ENCODE data around the gene MAD2L2. TPM values are rescaled to one million over a fixed set of nuclear protein-coding genes. Genes with fewer than 3 reads are reported as not detected.

MAD2L2 gene
- polyA plus RNA-seq, 1 donor = 35.7 TPM

- no peak for DNase-seq
Observed at GRCh38 chr1:11707621-11708276, 26.8 kb upstream of the MAD2L2 start.

DNA sequence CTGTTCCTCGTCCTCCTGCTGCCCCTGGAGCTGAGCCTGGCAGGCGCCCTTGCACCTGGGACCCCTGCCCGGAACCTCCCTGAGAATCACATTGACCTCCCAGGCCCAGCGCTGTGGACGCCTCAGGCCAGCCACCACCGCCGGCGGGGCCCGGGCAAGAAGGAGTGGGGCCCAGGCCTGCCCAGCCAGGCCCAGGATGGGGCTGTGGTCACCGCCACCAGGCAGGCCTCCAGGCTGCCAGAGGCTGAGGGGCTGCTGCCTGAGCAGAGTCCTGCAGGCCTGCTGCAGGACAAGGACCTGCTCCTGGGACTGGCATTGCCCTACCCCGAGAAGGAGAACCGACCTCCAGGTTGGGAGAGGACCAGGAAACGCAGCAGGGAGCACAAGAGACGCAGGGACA, 25.3 kb upstream of the MAD2L2 start:
- DNase-seq = no peak

DNA sequence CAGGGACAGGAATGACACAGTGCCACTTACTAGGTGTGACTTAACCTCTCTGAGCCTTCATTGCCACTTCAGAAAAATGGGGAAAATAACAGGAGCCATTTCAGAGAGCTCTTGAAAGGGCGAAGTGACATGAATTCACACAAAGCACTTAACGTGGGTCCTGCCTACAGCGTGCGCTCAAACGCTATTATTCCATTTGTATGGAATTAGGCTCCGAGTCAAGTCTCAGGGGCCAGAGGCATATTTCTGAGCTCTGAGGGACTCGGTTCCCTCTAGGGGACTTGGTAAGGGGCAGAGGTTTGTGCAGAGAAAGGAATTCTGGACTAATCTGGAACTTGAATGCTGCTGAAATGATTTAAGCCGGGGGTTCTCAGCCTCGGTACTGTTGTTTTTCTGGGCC, 24.6 kb upstream of the MAD2L2 start:
- no peak for DNase-seq

GRCh38 chr1:11704691-11705475, 23.9 kb upstream of the MAD2L2 start:
- no peak for DNase-seq

DNA sequence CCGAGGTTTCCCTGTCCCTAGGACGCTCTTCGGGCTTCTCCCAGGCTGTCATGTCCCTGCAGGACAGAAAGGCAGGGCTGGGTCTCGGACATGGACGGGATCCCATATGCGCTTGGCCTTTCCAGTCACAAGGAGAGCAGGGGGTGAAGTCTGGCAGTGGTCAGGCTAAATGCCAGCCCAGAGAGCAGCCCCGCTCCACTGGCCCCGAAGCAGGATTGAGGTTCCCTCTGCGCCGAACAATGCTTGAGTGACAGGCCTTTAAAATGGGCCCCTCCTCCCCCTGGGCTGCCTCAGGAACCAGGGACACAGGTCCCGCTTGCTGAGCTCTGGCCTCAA, 23.2 kb upstream of the MAD2L2 start:
- DNase-seq = no peak

DNA sequence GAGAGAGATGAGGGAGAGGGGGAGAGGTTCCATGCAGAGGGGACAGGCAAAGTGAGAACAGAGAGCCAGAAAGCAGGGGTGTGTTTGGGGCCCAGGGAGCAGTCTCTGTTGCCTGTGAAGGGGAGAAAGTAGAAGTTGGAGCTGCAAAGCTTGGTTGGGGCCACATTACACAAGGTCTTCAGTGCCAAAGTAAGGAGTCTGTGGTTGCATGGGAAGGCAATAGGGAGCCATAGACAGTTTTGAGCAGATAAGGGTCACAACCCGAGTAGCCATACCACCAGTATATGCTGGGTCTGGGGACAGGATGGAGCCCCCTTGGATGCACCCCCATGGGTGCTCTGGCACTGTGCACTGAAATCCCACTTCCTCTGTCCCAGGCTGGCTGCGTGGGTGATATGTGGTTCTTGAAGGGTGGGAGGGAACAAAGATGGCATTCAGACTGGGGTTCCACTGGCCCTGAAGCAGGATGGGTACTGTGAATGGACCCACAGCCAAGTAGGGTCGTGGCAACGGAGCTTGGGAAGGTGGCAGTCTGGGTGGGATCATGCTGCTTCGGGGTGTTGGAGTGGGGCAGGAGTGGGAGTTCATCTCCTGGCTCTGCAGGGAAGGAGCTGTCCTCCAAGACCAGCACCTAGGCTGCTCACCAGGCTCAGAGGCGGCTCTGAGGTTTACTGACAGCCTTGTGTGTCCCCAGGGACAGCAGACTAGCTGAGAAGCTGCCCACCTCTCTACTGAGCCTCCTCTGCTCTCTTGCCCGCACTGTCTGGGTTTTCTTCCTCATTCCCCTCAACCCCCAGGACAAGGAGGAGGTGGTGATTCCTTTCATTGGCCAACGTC, 22.6 kb upstream of the MAD2L2 start:
- DNase-seq = no peak

GRCh38 chr1:11701981-11702803, 21.2 kb upstream of the MAD2L2 start:
- no peak for DNase-seq

GRCh38 chr1:11701551-11701961, 20.6 kb upstream of the MAD2L2 start:
- no peak for DNase-seq

GRCh38 chr1:11700601-11701467, 19.9 kb upstream of the MAD2L2 start:
- no peak for DNase-seq

DNA sequence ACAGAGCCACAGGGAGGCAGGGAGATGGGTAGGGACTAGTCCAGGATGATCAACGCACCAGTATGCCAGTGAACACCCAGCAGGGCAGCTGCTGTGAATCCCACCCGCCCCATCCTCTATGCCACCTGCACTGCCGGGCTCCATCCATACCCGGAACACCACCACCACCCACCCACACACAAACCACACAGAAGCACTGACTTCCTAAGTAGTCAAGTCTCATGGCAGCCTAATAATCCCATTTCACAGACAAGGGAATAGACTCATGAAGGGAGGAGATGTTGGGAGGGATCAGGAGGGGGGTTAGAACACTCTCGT, 16.9 kb upstream of the MAD2L2 start:
- DNase-seq = no peak

DNA sequence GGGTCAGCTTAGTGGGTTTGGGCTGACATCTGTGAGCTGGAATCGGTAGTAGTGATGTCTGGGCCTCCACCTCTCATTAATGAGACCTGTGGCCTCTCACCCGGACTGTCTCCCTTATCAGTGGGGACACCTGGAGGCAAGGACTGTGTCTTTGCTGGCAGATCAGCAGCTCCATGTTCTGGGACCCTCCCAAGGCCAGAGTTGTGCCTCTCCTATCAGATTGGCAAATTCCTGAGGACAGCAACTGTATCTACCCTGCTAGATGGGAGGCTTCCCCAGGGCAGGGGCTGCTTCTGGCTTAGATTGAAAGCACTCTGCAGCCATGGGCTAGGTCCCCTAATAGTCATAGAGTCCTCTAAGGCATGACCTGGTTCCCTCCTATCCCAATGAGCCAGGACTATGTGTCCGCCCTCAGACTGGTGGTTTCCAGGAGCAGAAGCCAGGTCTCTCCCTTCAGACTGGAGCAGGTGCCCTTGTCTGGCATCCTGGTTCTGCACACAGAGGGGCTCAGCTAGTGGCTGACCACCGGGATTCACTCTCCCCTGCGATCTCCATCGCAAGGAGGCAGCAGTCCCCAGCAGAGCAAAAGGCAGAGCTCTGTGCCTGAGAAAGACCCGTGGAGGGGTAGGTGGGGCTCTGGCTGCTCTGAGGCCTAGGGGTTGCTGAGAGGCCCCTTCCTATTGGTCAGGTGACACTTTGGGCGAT, 16.4 kb upstream of the MAD2L2 start:
- DNase-seq = no peak

GRCh38 chr1:11695861-11696260, 14.9 kb upstream of the MAD2L2 start:
- DNase-seq = no peak

GRCh38 chr1:11693917-11694316, 13.0 kb upstream of the MAD2L2 start:
- no peak for DNase-seq

DNA sequence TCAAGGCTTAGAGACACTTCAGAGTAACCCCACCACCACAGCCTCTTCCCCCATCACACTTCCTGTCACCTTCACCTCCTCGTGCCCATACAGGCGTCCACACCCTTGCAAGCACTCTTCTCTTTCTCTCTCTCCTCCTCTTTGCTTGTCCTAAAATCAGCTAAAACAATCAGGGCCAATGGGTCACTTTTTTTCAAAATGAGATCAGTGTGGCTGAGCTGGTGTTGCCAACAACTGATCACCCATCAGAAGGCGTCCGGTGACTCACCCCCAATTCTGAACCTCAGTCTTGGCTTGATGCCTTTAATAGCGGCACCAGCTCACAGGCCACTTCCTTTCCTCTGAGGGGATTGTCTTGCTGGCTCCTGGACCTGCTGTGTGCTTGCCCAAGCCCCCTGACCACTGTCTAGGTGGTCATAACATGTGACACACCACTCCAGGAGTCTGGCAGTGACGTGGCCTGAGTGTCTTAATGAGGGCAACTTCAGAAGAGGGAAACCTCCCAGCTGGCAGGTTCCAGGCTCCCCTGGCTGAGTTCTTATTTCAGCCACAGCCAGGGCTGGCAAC, 12.2 kb upstream of the MAD2L2 start:
- DNase-seq = no peak

GRCh38 chr1:11691928-11692711, 11.2 kb upstream of the MAD2L2 start:
- no peak for DNase-seq

DNA sequence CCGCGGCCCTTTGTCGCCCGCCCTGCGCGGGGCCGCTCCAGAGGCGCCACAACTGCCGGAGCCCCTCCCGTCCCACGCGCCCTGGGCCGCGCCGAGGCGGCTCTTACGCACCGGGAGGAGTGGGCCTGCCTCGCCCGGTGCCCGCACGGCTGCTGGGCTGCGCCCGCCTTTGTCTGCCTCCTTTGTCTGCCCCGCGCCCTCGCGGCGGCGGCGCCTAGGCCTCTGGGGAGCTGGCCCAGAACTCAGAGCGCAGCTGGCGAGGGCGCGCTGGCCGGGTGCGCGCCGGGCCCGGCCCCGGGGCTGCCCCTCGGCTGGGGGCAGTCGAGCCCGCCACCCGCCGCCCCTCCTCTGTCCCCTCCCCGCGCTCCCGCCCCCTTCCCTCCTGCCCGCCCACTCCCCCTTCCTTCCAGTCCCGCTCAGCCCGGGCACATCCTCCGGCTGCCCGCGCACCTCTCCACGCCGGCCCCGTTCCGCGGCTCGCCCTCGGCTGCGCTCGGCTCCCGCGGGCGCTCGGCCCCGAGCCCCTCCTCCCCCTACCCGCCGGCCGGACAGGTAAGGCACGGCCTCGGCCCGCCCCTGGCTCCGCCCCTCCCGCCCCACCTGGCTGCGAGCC, 10.5 kb upstream of the MAD2L2 start, which contains the start of gene DRAXIN:
TSS of gene DRAXIN (plus strand) at position 409 of the 613 bp plus-strand sequence. CDS start 14,549 bp downstream, outside the sequence.
- no peak for DNase-seq

- peak; percentile 75 for DNase-seq
Observed at GRCh38 chr1:11690397-11691301, 9.7 kb upstream of the MAD2L2 start.

DNA sequence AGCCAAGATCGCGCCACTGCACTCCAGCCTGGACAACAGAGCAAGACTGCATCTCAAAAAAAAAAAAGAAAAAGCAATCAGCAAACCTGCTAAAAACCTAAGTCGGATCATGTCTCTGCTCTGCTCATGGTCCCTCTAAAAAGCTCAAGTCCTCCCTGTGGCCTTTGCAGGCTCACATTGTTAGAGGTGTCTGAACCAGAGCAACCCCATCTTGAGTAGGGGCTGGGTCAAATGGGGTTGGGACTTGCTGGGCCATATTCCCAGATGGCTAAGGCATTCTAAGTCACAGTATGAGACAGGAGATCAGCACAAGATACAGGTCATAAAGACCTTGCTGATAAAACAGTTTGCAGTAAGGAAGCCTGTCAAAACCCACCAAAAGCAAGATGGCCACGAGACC, 7.6 kb upstream of the MAD2L2 start:
- DNase-seq = no peak
